Small intestine (tissue), 7 donors: ENCODE results near the gene PPM1L. TPM values are rescaled to one million over a fixed set of nuclear protein-coding genes. Genes with fewer than 3 reads are reported as not detected.

Source experiments
- DNase-seq, 2 donors: peaks; one replicate each; pipeline versions ENCODE4 v3.0.0 to v3.0.0-alpha.2; 2013
- FAIRE-seq: peaks from 2 replicates; lab custom pipeline; 2012; peaks lifted over from hg19 to GRCh38; lab: Jason Lieb, UNC
- H3K27ac ChIP-seq, 3 donors: one replicate each; pipeline ENCODE4 v1.5.1; 2013; ENCODE audit warnings: low read length in 2 of 3, mild to moderate bottlenecking in 2 of 3, control low read depth in 1 of 3, inconsistent platforms in 1 of 3, low read depth in 1 of 3, moderate library complexity in 1 of 3
- H3K27me3 ChIP-seq, 3 donors: one replicate each; pipeline ENCODE4 v1.6.1; 2013; ENCODE audit warnings: low read length in 3 of 3, inconsistent platforms in 1 of 3; ENCODE audit not compliant: control insufficient read depth in 3 of 3, insufficient read depth in 3 of 3
- H3K36me3 ChIP-seq, 3 donors: one replicate each; pipeline ENCODE4 v1.6.1; 2013; ENCODE audit warnings: low read length in 3 of 3, inconsistent platforms in 1 of 3, low read depth in 1 of 3, mild to moderate bottlenecking in 1 of 3, moderate library complexity in 1 of 3; ENCODE audit not compliant: control insufficient read depth in 3 of 3, insufficient read depth in 2 of 3
- H3K4me1 ChIP-seq, 3 donors: one replicate each; pipeline ENCODE4 v1.6.1; 2013; ENCODE audit warnings: low read length in 2 of 3, inconsistent platforms in 1 of 3, low read depth in 1 of 3, mild to moderate bottlenecking in 1 of 3, moderate library complexity in 1 of 3; ENCODE audit not compliant: control insufficient read depth in 3 of 3, insufficient read depth in 2 of 3
- H3K4me3 ChIP-seq, 3 donors: one replicate each; pipeline ENCODE4 v1.5.1; 2013; ENCODE audit warnings: low read length in 3 of 3, control low read depth in 1 of 3, inconsistent platforms in 1 of 3, low read depth in 1 of 3, mild to moderate bottlenecking in 1 of 3, moderate library complexity in 1 of 3
- H3K9me3 ChIP-seq, 2 donors: one replicate each; pipeline ENCODE4 v1.6.1; 2013; ENCODE audit warnings: low read depth in 1 of 2, low read length in 1 of 2; ENCODE audit not compliant: control insufficient read depth in 2 of 2, insufficient read depth in 1 of 2
- WGBS, 3 donors: extraction: QIAGEN DNeasy Blood & Tissue Kit; methylation state at CpG; one replicate each; pipeline ENCODE4 v1.1.7; 2013; 5-methylcytosine and 5-hydroxymethylcytosine counted together
- polyA plus RNA-seq, 4 donors: library from polyadenylated mRNA; stranded (reverse) in 3 of 4; unstranded in 1 of 4; fragments of 200-250 nt in 3 of 4; fragments of 120-200 nt in 1 of 4; gene quantifications; one replicate each; pipeline versions ENCODE4 v1.2.1 to v1.2.3, GENCODE V29; 2013
- donor health status: healthy with polysubstance abuse.
- donor health status: control.
- donor health status: control.
- donor health status: Bipolar disorder and iron deficiency.
- donor health status: healthy.

The PPM1L gene
- polyA plus RNA-seq, 4 donors, result 0.27 to 3.2 (median 1.4) TPM

DNA sequence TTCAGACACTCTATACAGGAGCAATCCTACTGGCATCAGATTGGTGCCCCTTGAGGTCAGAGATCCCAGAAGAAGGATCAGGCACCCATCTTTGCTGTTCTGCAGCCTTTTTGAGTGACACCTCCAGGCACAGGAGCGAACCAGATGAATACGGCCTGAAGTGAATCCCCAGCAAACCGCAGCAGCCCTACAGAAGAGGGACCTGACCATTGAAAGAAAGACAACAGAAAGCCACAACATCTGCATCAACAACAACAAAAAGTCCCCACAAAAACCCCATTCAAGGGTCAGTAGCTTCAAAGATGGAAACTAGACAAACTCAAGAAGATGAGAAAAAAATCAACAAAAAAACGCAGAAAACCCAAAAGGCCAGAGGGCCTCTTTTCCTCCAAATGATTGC is 130.4 kb downstream of the PPM1L start:
- no peaks in the 10 kb centered on the region for H3K36me3 ChIP-seq
- H3K4me1 ChIP-seq, result no peaks in the 10 kb centered on the region
- WGBS, 3 donors, result 71 to 86% (median 82%) methylated on average over 4 of the region's 4 CpGs
- H3K4me3 ChIP-seq, result no peak overlapping the region
- no peaks in the 10 kb centered on the region for H3K9me3 ChIP-seq
- DNase-seq (no peak), FAIRE-seq (no peak)
- H3K27ac ChIP-seq, result no peak overlapping the region
- H3K27me3 ChIP-seq, result no peaks in the 10 kb centered on the region

DNA sequence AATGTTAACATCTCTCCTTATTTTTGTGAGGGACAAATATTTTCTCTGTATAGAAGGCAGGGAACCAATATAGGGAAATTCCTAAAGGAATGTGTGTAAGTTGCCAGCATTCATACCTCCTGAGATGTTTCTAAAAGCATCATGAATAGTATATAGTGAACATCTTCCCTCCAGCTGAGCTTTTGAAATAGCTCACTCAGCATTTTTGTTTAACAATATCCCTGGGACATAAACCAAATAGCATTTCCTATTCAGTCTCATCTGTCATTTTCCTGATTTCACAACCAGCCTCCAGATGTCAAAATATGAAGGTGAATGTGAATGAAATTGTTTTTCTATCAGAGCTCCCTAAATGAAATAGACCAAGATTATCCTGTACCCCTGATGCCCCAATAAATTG is 137.2 kb downstream of the PPM1L start:
- FAIRE-seq (no peak), DNase-seq (no peak)
- no peak overlapping the region for H3K4me3 ChIP-seq
- no peaks in the 10 kb centered on the region for H3K36me3 ChIP-seq
- H3K4me1 ChIP-seq, result no peaks in the 10 kb centered on the region
- no peak overlapping the region for H3K27ac ChIP-seq
- H3K27me3 ChIP-seq, result no peaks in the 10 kb centered on the region
- H3K9me3 ChIP-seq, result no peaks in the 10 kb centered on the region

DNA sequence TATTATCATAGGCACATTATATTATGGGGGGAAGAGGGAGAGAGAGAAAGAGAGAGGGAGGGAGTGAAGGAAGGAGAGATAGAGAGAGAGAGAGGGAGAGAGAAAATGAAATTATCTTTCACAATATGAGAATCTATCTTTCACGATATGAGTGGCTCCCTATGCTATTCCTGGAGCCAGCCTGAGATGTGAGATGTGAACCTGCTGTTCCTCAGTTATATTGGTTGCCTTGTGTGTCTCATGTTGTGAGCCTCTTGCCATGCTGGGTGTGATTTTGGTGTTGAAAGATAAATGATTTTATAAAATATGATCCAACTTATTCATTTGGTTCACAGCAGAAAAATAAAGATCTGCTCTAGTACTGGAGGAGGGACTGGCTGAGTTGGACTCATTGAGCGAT is 148.7 kb downstream of the PPM1L start:
- DNase-seq (no peak), FAIRE-seq (no peak)
- Histone ChIP-seq H3K4me1 (no peaks in the 10 kb centered on the region), H3K27ac (no peak overlapping the region), H3K27me3 (no peaks in the 10 kb centered on the region), H3K9me3 (peaks cover 0 to 6% of the 10 kb centered on the region in 2 donors), H3K36me3 (no peaks in the 10 kb centered on the region), H3K4me3 (no peak overlapping the region)
- WGBS, 3 donors, result 88 to 92% (median 91%) methylated on average over 2 of the region's 2 CpGs

DNA sequence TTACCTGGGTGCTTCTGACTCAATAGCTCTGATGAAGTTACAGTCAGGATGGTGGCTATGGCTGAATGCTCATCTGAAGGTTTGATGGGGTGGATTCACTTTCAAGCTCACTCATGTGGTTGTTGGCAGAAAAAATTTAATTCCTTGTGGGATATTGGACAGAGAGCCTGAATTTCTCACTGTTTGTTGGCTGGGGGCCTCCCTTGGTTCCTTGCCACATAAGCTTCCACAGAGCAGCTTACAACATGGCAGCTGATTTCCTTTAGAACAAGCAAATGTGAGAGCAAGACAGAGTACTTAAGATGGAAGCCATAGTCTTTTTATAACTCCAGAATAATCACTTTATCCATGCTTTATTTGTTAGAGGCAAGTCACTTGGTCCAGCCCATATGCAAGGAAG is 150.6 kb downstream of the PPM1L start:
- H3K4me3 ChIP-seq, result no peak overlapping the region
- peaks cover 0 to 6% of the 10 kb centered on the region in 2 donors for H3K9me3 ChIP-seq
- H3K27ac ChIP-seq, result no peak overlapping the region
- DNase-seq (no peak), FAIRE-seq (no peak)
- no peaks in the 10 kb centered on the region for H3K36me3 ChIP-seq
- no peaks in the 10 kb centered on the region for H3K27me3 ChIP-seq
- H3K4me1 ChIP-seq, result no peaks in the 10 kb centered on the region

DNA sequence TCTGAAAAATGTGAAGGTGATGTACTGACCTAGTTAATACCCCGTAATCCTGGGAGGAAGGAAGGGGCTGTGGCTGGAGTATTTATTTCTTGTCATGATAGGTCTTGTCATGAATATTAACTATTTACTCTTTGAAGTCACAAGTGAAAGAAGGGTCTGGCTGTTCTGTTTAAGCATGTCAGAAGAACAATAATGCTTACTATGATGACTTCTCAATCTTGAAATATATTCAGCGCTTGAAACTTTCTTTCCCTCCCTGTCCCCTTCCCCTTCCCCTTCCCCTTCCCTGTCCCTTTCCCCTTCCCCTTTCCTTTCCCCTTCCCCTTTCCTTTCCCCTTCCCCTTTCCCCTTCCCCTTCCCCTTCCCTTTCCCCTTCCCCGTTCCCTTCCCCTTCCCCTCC is 153.9 kb downstream of the PPM1L start:
- Histone ChIP-seq H3K27me3 (no peaks in the 10 kb centered on the region), H3K4me1 (no peaks in the 10 kb centered on the region), H3K27ac (no peak overlapping the region), H3K36me3 (no peaks in the 10 kb centered on the region), H3K9me3 (peaks cover 0 to 6% of the 10 kb centered on the region in 2 donors), H3K4me3 (no peak overlapping the region)
- 47 to 57% (median 53%) methylated on average over 2 to 3 of the region's 3 CpGs for WGBS, 3 donors
- DNase-seq, result no peak
- FAIRE-seq, result no peak

DNA sequence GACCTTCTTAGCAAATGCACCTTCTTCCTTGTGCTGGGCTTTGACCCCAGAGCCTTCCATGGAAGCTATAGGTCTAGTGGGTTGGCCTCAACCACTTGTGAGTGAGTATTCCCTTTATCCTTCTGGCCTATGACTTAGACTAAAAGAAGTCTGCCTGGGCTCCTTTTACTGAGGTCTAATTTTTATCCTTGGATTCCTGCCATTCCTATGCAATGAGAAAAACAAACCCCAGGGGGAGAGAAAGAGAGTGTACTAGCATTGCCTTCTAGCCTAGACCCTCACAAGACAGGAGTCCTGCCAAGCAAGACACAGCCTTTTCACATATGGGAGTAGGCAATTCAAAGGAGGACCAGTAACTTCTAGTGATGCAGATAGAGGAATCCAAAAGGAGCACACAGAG is 155.4 kb downstream of the PPM1L start:
- Histone ChIP-seq H3K27me3 (no peaks in the 10 kb centered on the region), H3K4me3 (no peak overlapping the region), H3K27ac (no peak overlapping the region), H3K4me1 (no peaks in the 10 kb centered on the region), H3K9me3 (peaks cover 0 to 6% of the 10 kb centered on the region in 2 donors), H3K36me3 (no peaks in the 10 kb centered on the region)
- DNase-seq (no peak), FAIRE-seq (no peak)

DNA sequence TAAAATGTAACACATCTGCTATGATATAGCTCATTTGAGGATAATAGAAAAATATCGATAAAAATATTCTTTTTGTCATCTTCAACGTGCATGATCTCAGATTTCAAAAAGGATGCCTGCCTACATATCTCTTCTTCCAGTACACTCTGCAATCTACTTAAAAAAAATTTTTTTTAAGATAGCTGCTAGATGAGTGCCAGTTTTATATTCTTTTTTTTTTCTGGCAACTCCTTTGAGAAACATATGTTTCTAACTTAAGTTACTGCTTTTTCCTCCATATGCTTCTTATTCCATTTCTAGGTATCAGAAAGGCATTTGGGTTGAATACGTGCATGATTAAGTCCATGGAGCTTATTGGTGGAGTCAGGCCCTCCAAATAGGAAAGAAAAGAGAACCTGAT is 160.4 kb downstream of the PPM1L start:
- Histone ChIP-seq H3K36me3 (no peaks in the 10 kb centered on the region), H3K9me3 (no peaks in the 10 kb centered on the region), H3K27ac (no peak overlapping the region), H3K4me3 (no peak overlapping the region), H3K27me3 (no peaks in the 10 kb centered on the region), H3K4me1 (no peaks in the 10 kb centered on the region)
- no peak for FAIRE-seq
- no peak for DNase-seq
- 93 to 98% (median 96%) methylated on average over 3 of the region's 3 CpGs for WGBS, 3 donors

DNA sequence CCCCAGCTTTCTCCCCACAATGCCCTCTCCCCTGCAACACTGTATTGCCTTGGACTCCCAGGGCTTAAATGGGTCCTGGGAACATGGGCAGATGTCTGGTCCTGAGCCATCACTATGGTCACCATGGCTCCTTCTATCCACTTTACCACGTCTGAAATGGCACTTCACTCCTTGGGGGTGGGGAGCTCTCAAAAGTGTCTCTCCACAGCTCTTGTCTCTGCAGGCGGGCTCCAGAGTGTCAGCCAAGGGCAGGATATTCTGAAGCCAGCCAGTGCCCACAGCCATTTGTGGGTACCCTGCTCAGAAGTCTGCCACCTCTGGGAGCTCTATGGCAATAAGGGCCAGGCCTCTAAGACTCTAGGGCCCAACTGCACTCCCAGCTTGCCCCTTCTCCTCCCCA is 163.9 kb downstream of the PPM1L start:
- 80 to 89% (median 82%) methylated on average over 2 of the region's 2 CpGs for WGBS, 3 donors
- FAIRE-seq, result no peak
- H3K27me3 ChIP-seq, result no peaks in the 10 kb centered on the region

DNA sequence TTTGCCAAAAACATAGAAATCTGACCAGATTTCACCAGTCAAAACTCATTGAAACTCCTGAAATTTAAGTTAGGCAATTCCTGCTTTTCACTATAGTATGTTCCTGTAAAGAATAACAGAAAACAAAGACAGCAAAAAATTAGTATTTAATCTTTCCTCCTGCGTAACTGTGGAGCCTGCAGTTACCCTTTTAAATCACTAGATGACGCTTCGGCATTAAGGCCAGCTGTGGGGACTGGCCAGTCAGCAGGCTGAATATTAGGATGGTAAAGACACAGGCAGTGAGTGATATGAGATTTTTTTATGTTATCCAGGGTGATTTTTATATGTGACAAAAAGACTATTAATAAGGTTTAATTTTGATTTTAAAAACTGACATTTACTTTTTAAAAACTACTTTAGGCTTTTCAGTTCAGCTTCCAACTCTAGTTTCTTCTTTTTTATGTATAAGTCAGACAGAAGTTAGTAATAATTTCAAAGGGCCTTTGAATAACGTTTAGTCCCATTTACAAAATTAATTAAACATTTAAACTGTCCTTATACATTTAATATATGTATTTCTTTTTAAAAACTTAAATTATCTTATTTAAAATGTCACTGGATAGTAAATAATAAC is 165.1 kb downstream of the PPM1L start:
- peak; percentile 31 to 43 for DNase-seq
- no peaks in the 10 kb centered on the region for H3K9me3 ChIP-seq
- peak; percentile 88 for FAIRE-seq
- H3K27ac ChIP-seq, result no peak overlapping the region
- H3K36me3 ChIP-seq, result no peaks in the 10 kb centered on the region
- WGBS, 3 donors, result 21 to 41% (median 36%) methylated on average over 4 of the region's 4 CpGs
- no peaks in the 10 kb centered on the region for H3K4me1 ChIP-seq
- H3K27me3 ChIP-seq, result peaks cover 0 to 3% (median 0%) of the 10 kb centered on the region in 3 donors
- no peak overlapping the region for H3K4me3 ChIP-seq

More for the DNA sequence above, 163.9 kb downstream of the PPM1L start:
- Histone ChIP-seq H3K4me3 (no peak overlapping the region), H3K27ac (no peak overlapping the region), H3K36me3 (no peaks in the 10 kb centered on the region), H3K9me3 (no peaks in the 10 kb centered on the region), H3K4me1 (no peaks in the 10 kb centered on the region)
- no peak for DNase-seq
